Globus pallidus (tissue), 1 donor: ENCODE measurements around the gene TMTC1.

Experiments used
- DNase-seq: peaks from one replicate; pipeline ENCODE4 v3.0.0-alpha.2; 2015; ENCODE audit warnings: low spot score

The TMTC1 gene

GRCh38 chr12:29780084-29780483 is 3.7 kb downstream of the TMTC1 start:
- no peak for DNase-seq

DNA sequence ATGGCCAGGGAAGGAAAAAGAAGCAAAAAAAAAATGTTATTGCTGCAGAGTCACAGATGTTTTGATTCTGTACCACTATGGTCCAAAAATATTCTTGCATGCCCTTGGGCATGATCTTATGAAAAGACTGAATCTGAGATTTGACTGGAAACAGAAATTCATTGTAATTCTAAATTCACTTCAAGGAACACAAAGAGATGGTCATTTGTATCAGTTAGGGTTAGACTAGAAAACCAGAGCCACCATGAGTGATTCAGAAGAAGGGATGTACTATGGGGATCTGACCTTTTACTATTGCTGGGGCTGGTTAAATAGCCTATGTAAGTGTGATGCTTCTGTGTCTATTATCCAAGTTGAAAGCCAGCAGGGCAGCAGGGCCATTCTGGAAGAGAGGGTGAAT is 5.2 kb downstream of the TMTC1 start:
- no peak for DNase-seq

DNA sequence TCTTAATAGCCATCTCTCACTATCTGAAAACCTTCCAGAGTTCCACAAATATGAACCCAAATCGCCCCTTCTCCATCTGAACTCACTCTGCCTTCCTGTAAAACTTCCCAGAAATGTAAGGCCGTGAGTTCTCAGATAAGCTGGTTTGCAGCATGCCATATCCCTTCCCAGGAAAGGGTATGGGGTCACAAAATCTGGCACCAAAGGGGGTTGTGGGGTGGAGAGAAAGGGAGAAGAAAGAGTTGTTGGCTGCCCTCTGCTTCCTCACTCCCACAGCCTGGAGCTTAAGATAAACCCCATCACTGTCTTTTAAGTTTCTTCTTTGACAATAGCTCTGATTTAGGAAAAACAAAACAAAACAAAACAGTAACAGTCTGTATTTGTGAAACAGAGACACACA is 10.7 kb downstream of the TMTC1 start:
- no peak for DNase-seq

GRCh38 chr12:29771786-29772185 is 12.0 kb downstream of the TMTC1 start:
- DNase-seq: peak; percentile 41

- no peak for DNase-seq
These were observed 12.6 kb downstream of the TMTC1 start for GRCh38 chr12:29771165-29771564.

DNA sequence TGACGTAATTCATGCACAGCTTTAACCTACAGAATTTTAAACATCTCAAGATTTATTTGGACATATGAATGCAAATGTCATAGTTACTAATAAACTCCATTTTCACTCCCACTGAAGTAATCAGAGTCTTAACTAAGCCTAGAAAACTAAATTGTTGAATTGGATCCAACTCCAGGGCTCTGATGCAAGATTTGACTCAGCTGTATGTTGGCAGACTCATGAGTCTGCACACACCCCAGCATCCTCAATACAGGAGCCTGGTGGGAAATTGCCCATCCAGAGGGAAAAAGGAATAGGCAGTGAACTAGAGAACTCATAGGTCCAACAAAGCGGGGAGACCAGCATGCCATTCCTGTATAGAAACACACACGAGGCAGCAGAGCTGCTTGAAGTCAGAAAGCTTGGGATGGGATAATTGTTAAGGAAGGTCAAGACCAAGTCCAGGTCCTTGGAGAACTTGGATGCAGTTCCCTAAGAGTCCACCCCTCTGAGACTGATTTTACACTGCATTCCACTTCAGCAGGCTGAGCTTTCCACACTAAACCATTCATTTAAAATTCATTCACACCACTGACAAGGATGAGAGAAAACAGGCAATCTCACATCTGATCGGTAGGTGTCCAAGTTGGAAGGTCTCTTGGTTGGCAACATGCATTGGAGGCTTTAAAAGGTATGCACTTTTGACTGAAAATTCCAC is 14.4 kb downstream of the TMTC1 start:
- DNase-seq: no peak

GRCh38 chr12:29768372-29768771 is 15.4 kb downstream of the TMTC1 start:
- no peak for DNase-seq

DNA sequence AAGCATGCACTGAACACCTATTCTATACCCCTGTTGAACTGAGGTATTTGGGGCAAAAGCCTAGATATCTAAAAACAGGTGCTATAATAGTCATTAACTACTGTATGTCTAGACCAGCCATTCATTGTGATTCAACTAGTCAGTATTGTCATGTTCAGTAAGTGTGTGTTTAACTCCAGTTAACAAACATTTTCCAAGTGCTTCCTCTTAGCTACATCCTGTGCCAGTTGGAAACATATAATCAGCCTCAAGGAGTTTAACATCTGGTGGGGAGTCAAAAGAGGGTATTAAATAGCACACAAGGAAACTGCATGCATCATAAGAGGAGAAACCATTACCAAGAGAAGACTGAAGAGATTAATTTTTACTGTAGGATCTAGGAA is 20.4 kb downstream of the TMTC1 start:
- no peak for DNase-seq

DNA sequence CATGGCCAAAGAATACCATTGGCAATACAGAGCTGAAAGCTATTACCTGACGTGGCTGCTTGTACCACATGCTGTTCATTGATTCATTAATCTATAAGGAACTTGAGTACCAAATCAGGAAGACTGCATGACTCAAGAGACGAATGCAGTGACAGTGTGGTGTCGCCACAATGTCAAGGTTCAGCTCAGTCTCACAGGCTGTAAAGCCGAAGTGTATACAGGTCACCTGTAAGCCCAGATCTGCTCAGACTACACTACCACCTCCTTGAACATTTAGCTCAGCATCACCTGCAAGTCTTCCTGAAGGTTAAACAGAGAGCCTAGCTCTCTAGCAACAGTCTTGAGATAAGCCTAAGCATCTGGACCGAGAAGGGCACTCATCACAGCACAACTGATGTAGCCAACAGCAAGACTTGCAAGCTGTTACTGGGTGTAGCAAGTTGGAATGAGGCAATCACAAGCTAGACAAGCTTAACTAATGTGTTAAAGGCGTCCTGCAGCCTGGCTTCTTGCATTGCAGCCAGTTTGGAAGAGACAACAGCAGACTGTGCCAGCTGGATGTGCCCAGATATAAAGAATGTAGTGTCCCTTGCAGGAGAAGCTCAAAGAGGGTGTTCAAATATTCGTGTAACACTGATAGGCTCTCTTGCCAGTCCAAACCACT is 21.0 kb downstream of the TMTC1 start:
- peak; percentile 12 for DNase-seq

- DNase-seq: no peak
These were observed 23.8 kb downstream of the TMTC1 start for GRCh38 chr12:29759950-29760349.

DNA sequence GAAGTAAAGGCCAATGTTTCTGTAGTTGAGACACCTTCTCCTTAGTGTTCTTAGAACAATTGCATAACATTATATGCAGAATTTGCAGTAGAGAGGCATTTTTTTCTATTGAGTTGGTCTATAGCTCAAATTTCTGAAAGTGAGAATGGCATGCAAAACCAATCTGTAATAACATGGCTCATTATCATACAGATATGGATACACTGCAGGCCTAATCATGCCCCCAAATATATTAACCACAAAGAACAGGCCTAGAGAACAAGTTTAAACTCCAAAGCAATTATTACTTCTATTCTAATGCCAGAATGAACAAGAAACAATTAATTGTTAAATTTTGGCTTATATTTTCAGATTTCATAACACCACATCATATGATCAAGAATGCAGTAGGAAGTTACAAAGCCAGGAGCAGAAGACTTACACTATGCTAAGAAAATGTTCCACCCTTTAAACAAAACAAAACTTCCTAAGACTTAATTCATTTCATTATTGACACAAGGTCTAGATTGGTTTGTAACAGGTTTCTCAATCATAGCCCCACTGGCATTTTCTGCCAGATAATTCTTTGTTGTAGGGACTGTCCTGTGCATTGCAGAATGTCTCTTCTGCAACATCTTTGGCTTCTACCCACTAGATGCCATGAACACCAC is 26.9 kb downstream of the TMTC1 start:
- DNase-seq: no peak

GRCh38 chr12:29754235-29755189 is 29.2 kb downstream of the TMTC1 start:
- DNase-seq: no peak

DNA sequence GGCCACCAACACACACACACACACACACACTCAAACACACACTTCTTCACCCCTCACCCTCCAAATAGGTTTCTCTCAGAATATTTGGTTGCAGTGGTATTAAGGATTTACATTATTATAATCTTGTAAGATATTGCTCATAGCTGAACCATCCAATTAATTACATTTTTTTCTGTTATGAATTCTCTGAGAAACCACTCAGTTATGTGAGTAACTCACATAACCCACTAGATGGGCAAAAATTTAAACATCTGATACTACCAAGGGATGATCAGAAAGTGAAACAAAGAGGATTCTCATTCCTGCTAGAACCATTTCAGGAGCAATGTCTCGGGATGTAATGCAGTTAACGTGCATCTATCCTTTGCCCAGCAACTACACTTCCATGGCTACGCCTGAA is 31.6 kb downstream of the TMTC1 start:
- DNase-seq: no peak

GRCh38 chr12:29751676-29752075 is 32.1 kb downstream of the TMTC1 start:
- DNase-seq: no peak

- no peak for DNase-seq
These were observed 32.9 kb downstream of the TMTC1 start for GRCh38 chr12:29750928-29751220.

DNA sequence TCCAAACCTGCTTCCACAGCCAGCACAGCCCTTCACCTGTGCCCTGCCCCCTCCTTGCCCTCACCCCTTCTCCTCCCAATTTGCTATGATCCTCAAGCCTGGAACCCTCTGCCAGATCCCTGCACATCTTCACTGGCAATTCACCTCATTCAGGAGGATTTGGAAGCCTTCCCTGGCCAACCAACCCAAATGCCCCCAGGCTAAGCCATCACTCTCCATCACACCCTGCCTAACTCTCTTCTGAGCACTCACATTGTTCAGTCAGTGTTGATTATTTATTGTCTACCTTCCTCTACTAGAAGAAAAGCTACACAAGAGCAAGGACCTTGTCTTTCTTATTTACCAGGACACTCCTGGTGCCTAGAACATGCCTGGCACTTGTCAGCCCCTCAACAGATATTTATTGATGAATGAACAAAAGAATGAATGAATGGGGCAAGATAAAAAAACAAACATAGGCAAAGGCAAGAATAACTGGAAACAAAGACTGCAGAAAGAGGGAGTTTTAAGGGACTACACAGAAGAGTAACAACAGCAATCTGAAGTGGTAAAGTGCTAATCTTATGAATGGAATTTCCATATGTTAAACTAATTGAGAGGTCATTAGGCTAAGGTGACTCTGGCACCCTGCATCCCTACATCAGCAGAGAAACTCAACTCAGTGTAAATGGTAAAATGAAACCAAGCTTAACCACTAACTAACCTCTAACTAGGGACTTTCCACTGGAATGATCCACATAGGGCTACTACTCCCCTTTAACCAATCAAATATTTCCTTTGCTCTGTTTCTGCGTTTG is 33.4 kb downstream of the TMTC1 start:
- DNase-seq: no peak

DNA sequence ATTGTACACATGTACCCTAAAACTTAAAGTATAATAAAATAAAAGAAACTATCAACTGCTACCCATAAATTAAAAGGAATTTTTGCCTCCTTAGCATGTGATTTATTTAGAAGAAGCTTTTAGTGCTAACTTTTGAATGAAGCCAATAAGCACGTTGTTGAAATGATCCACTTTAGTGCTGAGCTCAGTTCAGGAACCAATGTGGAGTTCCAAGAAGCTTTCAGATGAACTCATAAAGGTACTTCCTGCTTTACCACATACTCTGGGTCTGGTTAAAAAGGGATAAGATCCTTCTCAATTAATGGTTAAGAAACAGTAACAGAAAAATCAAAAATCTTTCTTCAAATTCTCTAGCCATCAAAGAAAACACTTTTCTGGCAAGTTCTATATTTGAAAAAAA is 39.4 kb downstream of the TMTC1 start:
- DNase-seq: no peak

GRCh38 chr12:29743801-29744200 is 39.9 kb downstream of the TMTC1 start:
- no peak for DNase-seq

DNA sequence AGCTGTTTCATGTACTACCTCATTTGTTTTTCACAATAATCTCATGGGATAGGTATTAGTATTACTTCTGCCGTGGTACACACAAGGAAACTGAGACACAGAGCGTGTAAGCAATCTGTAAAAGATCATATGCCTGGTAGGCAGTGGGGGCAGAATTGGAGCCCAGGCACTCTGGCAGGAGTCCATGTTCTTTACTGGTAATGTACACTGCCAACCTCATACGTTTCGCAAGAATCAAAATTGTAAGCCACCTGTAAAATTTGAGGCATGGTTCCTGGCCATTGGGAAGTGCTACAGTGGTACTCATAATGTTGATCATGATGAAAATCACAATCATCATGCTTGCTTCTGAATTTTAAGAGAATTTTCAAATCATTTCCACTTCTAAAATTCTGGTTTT is 40.7 kb downstream of the TMTC1 start:
- no peak for DNase-seq

DNA sequence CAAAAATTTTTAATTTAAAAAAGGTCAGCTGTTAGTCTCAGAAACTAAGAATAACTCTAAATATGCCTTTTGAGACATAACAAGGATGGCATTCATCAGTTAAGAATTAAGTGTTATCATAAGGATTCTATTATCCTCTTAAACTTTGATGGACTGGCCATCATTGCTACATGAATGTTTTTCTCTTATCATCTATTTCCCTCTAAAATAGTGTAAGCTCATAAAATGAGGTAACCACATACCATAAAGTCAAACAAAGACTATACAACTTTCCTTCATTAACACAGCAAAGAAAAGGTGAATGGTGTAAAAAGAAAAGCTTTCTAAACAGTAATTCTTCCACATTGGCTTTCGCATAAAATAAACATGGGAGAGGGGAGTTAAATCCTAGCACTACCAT is 41.1 kb downstream of the TMTC1 start:
- no peak for DNase-seq

- no peak for DNase-seq
These were observed 42.1 kb downstream of the TMTC1 start for GRCh38 chr12:29741342-29742241.
